Measurements from ENCODE around the gene BRME1. TPM values are rescaled to one million over a fixed set of nuclear protein-coding genes. Genes with fewer than 3 reads are reported as not detected.

BRME1 gene
- total RNA-seq, 1 donor from 2014 or later, result 1.6 TPM

DNA sequence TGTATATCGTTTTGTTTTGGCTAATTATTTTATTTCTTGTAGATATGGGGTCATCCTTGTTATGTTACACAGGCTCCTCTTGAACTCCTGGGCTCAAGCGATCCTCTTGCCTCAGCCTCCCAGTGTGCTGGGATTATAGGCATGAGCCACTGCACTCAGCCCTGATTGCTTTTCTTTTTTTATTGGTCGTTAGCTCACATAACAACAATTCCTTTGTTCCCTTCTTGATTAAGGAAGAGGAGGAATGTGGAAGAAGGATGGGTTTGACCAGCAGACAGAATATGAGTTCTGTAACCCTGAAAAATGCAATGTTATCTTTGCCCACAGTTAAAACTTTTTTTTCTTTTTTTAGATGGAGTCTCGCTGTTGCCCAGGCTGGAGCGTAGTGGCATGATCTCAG, 11.4 kb downstream of the BRME1 start:
- H3K9me3 ChIP-seq (ENCODE audit: control insufficient read depth in 3 of 3, low read length in 3 of 3), result no peaks in the 10 kb centered on the region
- H3K27me3 ChIP-seq (ENCODE audit: control insufficient read depth in 3 of 3, insufficient read depth in 3 of 3, low read length in 3 of 3), result no peaks in the 10 kb centered on the region
- no peak overlapping the region for H3K27ac ChIP-seq (ENCODE audit: low read depth, low read length)
- no peak overlapping the region for H3K9ac ChIP-seq (ENCODE audit: low read depth in 1 of 3, low read length in 3 of 3)
- H3K4me3 ChIP-seq (ENCODE audit: low read length in 3 of 3), result no peak overlapping the region
- no peaks in the 10 kb centered on the region for H3K36me3 ChIP-seq (ENCODE audit: control insufficient read depth in 3 of 3, insufficient read depth in 3 of 3, low read length in 3 of 3)
- no peaks in the 10 kb centered on the region for H3K4me1 ChIP-seq (ENCODE audit: control insufficient read depth in 3 of 3, insufficient read depth in 3 of 3, low read length in 3 of 3)

DNA sequence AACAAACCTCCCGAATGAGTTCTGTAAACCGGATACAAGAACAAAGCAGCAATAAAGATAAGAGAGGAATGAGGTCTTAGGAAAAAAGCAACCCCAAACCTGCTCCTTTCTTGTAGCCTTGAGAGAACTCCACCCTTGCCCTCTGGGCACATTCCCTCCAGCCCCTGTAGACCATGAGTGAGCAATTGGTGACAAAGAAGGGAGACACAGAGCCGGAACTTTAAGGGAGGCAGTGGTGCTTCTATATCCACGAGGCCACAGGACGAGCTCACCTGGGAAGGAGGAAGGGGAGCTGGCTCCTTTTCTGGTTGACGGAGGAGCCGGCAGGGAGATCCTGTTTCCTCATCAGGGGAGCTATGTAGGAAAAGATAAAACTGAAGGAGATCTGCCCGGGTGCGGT, 13.0 kb downstream of the BRME1 start:
- no peaks in the 10 kb centered on the region for H3K4me1 ChIP-seq (ENCODE audit: control insufficient read depth in 3 of 3, insufficient read depth in 3 of 3, low read length in 3 of 3)
- no peak overlapping the region for H3K9ac ChIP-seq (ENCODE audit: low read depth in 1 of 3, low read length in 3 of 3)
- no peak overlapping the region for H3K4me3 ChIP-seq (ENCODE audit: low read length in 3 of 3)
- no peaks in the 10 kb centered on the region for H3K9me3 ChIP-seq (ENCODE audit: control insufficient read depth in 3 of 3, low read length in 3 of 3)
- no peak overlapping the region for H3K27ac ChIP-seq (ENCODE audit: low read depth, low read length)
- H3K36me3 ChIP-seq (ENCODE audit: control insufficient read depth in 3 of 3, insufficient read depth in 3 of 3, low read length in 3 of 3), result no peaks in the 10 kb centered on the region
- H3K27me3 ChIP-seq (ENCODE audit: control insufficient read depth in 3 of 3, insufficient read depth in 3 of 3, low read length in 3 of 3), result no peaks in the 10 kb centered on the region

DNA sequence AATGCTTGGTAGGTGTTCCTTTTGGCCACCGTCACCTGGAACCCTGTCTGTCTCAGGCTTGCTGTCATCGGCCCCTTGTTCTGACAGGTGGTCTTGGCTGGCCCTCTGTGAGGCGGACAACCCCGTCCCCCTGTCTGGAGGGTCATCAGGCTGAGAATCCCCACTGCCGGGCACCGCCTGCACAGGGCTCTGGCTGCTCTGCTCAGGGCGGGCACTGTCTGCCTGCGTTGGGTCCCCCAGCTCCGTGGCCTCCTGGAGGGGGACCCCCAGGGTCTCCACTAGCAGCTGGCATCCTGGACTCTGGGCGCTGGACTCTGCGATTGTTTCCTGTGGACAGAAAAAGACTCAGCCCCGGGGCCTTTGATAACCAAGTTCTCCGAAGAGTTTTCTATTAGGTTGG, 15.8 kb downstream of the BRME1 start:
- H3K9me3 ChIP-seq (ENCODE audit: control insufficient read depth in 3 of 3, low read length in 3 of 3), result no peaks in the 10 kb centered on the region
- H3K4me1 ChIP-seq (ENCODE audit: control insufficient read depth in 3 of 3, insufficient read depth in 3 of 3, low read length in 3 of 3), result no peaks in the 10 kb centered on the region
- no peak overlapping the region for H3K9ac ChIP-seq (ENCODE audit: low read depth in 1 of 3, low read length in 3 of 3)
- no peak overlapping the region for H3K27ac ChIP-seq (ENCODE audit: low read depth, low read length)
- H3K36me3 ChIP-seq (ENCODE audit: control insufficient read depth in 3 of 3, insufficient read depth in 3 of 3, low read length in 3 of 3), result no peaks in the 10 kb centered on the region
- H3K27me3 ChIP-seq (ENCODE audit: control insufficient read depth in 3 of 3, insufficient read depth in 3 of 3, low read length in 3 of 3), result no peaks in the 10 kb centered on the region
- H3K4me3 ChIP-seq (ENCODE audit: low read length in 3 of 3), result no peak overlapping the region

DNA sequence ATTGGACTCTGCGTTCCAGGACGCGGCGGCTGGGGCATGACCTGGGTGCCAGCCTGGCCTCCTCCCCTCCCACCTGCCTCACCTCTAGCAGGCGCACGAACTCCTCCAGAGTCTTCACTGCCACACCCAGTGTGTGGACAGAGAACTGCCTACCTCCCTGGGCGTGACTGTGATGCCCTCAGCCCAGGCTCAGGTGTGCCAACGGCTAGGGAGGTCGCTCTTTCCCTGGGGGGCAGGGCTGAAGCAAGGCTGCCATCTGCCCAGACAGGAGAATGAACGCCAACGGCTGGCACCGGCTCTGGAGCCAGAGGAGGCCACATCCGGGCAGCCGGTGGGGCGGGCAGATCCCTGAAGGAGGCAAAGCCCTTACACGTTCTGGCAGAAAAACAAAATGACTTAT, 17.6 kb downstream of the BRME1 start:
- H3K9me3 ChIP-seq (ENCODE audit: control insufficient read depth in 3 of 3, low read length in 3 of 3), result no peaks in the 10 kb centered on the region
- no peak overlapping the region for H3K27ac ChIP-seq (ENCODE audit: low read depth, low read length)
- H3K27me3 ChIP-seq (ENCODE audit: control insufficient read depth in 3 of 3, insufficient read depth in 3 of 3, low read length in 3 of 3), result no peaks in the 10 kb centered on the region
- no peak overlapping the region for H3K9ac ChIP-seq (ENCODE audit: low read depth in 1 of 3, low read length in 3 of 3)
- H3K36me3 ChIP-seq (ENCODE audit: control insufficient read depth in 3 of 3, insufficient read depth in 3 of 3, low read length in 3 of 3), result no peaks in the 10 kb centered on the region
- H3K4me1 ChIP-seq (ENCODE audit: control insufficient read depth in 3 of 3, insufficient read depth in 3 of 3, low read length in 3 of 3), result no peaks in the 10 kb centered on the region
- H3K4me3 ChIP-seq (ENCODE audit: low read length in 3 of 3), result no peak overlapping the region

- no peaks in the 10 kb centered on the region for H3K9me3 ChIP-seq (ENCODE audit: control insufficient read depth in 3 of 3, low read length in 3 of 3)
- no peak overlapping the region for H3K9ac ChIP-seq (ENCODE audit: low read depth in 1 of 3, low read length in 3 of 3)
- no peak overlapping the region for H3K4me3 ChIP-seq (ENCODE audit: low read length in 3 of 3)
- no peaks in the 10 kb centered on the region for H3K4me1 ChIP-seq (ENCODE audit: control insufficient read depth in 3 of 3, insufficient read depth in 3 of 3, low read length in 3 of 3)
- H3K36me3 ChIP-seq (ENCODE audit: control insufficient read depth in 3 of 3, insufficient read depth in 3 of 3, low read length in 3 of 3), result no peaks in the 10 kb centered on the region
- no peak overlapping the region for H3K27ac ChIP-seq (ENCODE audit: low read depth, low read length)
- no peaks in the 10 kb centered on the region for H3K27me3 ChIP-seq (ENCODE audit: control insufficient read depth in 3 of 3, insufficient read depth in 3 of 3, low read length in 3 of 3)
These were observed 18.4 kb downstream of the BRME1 start for GRCh38 chr19:13887517-13887916.

- Histone ChIP-seq H3K9me3 (ENCODE audit: control insufficient read depth in 3 of 3, low read length in 3 of 3) (no peaks in the 10 kb centered on the region), H3K4me1 (ENCODE audit: control insufficient read depth in 3 of 3, insufficient read depth in 3 of 3, low read length in 3 of 3) (peaks cover 0 to 3% (median 0%) of the 10 kb centered on the region in 3 donors), H3K27ac (ENCODE audit: low read depth, low read length) (no peak overlapping the region), H3K4me3 (ENCODE audit: low read length in 3 of 3) (no peak overlapping the region), H3K27me3 (ENCODE audit: control insufficient read depth in 3 of 3, insufficient read depth in 3 of 3, low read length in 3 of 3) (no peaks in the 10 kb centered on the region), H3K36me3 (ENCODE audit: control insufficient read depth in 3 of 3, insufficient read depth in 3 of 3, low read length in 3 of 3) (no peaks in the 10 kb centered on the region), H3K9ac (ENCODE audit: low read depth in 1 of 3, low read length in 3 of 3) (no peak overlapping the region)
These were observed 18.9 kb downstream of the BRME1 start for GRCh38 chr19:13887018-13887436.

DNA sequence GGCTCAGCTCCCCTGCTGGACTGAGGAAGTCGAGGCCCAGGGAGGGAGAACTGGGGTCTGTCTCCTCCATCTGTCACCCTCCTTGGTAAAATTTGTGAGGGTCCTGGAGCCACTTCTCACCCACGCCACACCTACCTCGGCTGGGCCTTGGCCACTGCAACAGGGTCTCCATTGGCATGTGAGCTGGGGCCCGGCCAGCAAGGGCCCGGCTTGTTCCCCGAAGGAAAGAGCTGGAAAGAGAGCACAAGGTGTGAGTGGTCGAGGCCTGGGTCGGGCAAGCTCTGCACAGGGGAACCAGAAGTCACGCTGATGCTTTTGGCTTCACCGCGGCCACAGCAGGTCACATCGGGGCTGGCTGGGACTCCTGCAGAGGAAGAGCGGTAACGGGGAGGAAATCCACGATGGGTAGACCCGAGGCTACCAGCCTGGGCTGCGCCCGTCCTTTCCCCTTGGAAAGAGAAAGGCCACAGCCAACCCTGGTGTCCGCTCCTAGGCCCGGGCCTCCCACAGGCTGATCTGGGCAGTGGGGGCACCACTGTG, 20.0 kb downstream of the BRME1 start:
- no peaks in the 10 kb centered on the region for H3K36me3 ChIP-seq (ENCODE audit: control insufficient read depth in 3 of 3, insufficient read depth in 3 of 3, low read length in 3 of 3)
- no peaks in the 10 kb centered on the region for H3K9me3 ChIP-seq (ENCODE audit: control insufficient read depth in 3 of 3, low read length in 3 of 3)
- H3K4me3 ChIP-seq (ENCODE audit: low read length in 3 of 3), result no peak overlapping the region
- no peaks in the 10 kb centered on the region for H3K27me3 ChIP-seq (ENCODE audit: control insufficient read depth in 3 of 3, insufficient read depth in 3 of 3, low read length in 3 of 3)
- peaks cover 5 to 11% (median 9%) of the 10 kb centered on the region in 3 donors for H3K4me1 ChIP-seq (ENCODE audit: control insufficient read depth in 3 of 3, insufficient read depth in 3 of 3, low read length in 3 of 3)
- no peak overlapping the region for H3K9ac ChIP-seq (ENCODE audit: low read depth in 1 of 3, low read length in 3 of 3)
- no peak overlapping the region for H3K27ac ChIP-seq (ENCODE audit: low read depth, low read length)

DNA sequence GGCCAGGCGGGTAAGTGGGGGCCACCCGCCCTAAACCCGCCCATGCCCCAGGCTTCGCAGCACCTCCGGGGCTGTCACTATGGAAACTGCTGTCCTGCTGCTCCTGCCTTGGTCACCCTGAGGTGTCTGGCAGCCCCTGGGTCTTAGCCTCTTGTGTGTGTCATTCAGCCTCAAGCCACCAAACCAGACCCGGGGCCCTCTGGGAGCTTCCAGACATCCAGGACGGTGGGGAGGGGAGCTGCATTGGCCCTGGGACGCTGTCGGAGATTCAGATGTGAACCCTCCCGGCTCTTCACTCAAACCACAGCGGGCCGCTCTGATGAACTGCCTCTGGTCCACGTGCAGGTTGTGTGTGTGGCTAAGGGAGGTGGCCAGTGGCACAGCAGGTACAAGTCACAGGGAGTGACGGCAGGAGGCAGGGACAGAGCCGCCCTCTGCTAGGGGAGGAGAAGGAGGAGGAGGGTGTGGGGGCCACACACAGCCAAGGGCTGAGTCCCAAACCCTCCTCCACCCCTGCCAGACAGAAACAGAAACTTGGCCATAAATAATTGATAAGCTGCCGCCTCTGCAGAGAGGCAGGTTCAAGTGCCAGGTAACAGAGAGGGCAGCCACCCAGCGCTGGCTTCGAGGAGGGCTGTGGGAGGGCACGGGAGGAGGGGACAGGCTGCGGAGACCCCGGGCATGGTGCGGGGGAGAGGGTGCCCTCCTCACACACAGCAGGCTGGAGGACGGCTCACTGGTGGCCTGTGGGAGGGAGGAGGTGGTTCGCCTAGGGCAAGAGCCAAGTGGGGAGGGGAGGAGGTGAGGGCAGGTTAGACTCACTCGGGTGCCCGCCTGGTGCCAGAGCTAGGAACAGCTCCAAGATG, 21.0 kb downstream of the BRME1 start:
- Histone ChIP-seq H3K4me1 (ENCODE audit: control insufficient read depth in 3 of 3, insufficient read depth in 3 of 3, low read length in 3 of 3) (peaks cover 12 to 18% (median 17%) of the 10 kb centered on the region in 3 donors), H3K27ac (ENCODE audit: low read depth, low read length) (no peak overlapping the region), H3K27me3 (ENCODE audit: control insufficient read depth in 3 of 3, insufficient read depth in 3 of 3, low read length in 3 of 3) (no peaks in the 10 kb centered on the region), H3K9me3 (ENCODE audit: control insufficient read depth in 3 of 3, low read length in 3 of 3) (no peaks in the 10 kb centered on the region), H3K36me3 (ENCODE audit: control insufficient read depth in 3 of 3, insufficient read depth in 3 of 3, low read length in 3 of 3) (no peaks in the 10 kb centered on the region), H3K9ac (ENCODE audit: low read depth in 1 of 3, low read length in 3 of 3) (no peak overlapping the region), H3K4me3 (ENCODE audit: low read length in 3 of 3) (no peak overlapping the region)

DNA sequence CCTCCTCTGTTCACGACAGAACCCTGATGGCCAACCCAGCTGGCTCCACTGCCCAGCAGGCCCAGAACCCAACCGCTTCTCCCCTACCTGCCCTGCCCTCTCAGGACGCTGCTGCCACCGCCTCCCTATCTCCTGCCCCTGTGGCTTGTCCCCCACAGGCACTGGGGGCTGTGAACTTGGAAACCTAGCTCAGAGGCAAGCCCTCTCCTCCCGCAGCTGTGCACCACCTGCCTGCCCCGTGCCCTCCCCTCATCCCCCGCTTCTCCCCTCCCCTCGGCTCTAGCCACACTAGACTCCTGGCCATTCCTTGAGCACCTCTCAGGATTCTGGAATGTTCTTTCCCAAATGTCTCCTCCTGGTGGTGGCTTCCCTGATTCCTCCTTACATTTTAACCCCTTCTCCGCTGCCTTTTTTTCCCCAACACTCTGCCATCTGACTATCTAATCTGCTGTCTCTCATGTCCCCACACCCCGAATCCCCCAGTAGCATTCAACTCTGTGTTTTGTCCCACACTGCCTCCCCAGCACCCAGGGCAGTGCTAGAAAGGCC, 22.3 kb downstream of the BRME1 start:
- no peak overlapping the region for H3K4me3 ChIP-seq (ENCODE audit: low read length in 3 of 3)
- no peak overlapping the region for H3K27ac ChIP-seq (ENCODE audit: low read depth, low read length)
- H3K9ac ChIP-seq (ENCODE audit: low read depth in 1 of 3, low read length in 3 of 3), result no peak overlapping the region
- H3K4me1 ChIP-seq (ENCODE audit: control insufficient read depth in 3 of 3, insufficient read depth in 3 of 3, low read length in 3 of 3), result peaks cover 17 to 26% (median 22%) of the 10 kb centered on the region in 3 donors
- no peaks in the 10 kb centered on the region for H3K36me3 ChIP-seq (ENCODE audit: control insufficient read depth in 3 of 3, insufficient read depth in 3 of 3, low read length in 3 of 3)
- no peaks in the 10 kb centered on the region for H3K9me3 ChIP-seq (ENCODE audit: control insufficient read depth in 3 of 3, low read length in 3 of 3)
- H3K27me3 ChIP-seq (ENCODE audit: control insufficient read depth in 3 of 3, insufficient read depth in 3 of 3, low read length in 3 of 3), result no peaks in the 10 kb centered on the region

DNA sequence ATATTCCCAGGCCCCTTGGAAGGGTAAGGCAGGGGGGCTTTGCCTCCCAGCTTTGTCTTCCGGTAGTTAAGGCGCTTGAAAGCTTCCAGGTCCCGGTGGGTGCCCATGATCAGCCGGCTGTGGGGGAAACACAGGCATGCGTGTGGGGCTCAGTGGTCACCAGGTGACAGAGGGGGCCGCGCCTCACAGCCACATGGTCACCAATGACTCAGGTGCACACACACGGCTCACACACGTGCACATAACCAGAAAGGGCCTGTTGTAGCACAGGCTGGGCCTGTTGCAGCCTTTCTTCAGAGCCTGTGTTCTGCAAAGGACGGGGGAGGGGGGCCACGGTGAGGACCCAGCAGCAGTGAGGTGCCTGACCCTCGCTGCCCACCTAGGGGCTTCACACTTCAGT, 23.1 kb downstream of the BRME1 start:
- Histone ChIP-seq H3K27ac (ENCODE audit: low read depth, low read length) (no peak overlapping the region), H3K27me3 (ENCODE audit: control insufficient read depth in 3 of 3, insufficient read depth in 3 of 3, low read length in 3 of 3) (no peaks in the 10 kb centered on the region), H3K9me3 (ENCODE audit: control insufficient read depth in 3 of 3, low read length in 3 of 3) (no peaks in the 10 kb centered on the region), H3K4me1 (ENCODE audit: control insufficient read depth in 3 of 3, insufficient read depth in 3 of 3, low read length in 3 of 3) (peaks cover 17 to 26% (median 22%) of the 10 kb centered on the region in 3 donors), H3K4me3 (ENCODE audit: low read length in 3 of 3) (no peak overlapping the region), H3K9ac (ENCODE audit: low read depth in 1 of 3, low read length in 3 of 3) (no peak overlapping the region), H3K36me3 (ENCODE audit: control insufficient read depth in 3 of 3, insufficient read depth in 3 of 3, low read length in 3 of 3) (no peaks in the 10 kb centered on the region)

All from skeletal muscle tissue (tissue), 4 donors.